ENCODE data around the gene MAST3.

MAST3 gene

GRCh38 chr19:18097217-18097992 is at the start of gene MAST3:
TSS of gene MAST3 (plus strand) at chr19:18097778. CDS start at chr19:18097793, 15 bp downstream.
- H3K36me3 Mint-ChIP-seq: peaks cover 37% of the 10 kb centered on the region
- DNase-seq (ENCODE audit: low spot score in 2 of 2) (peak; percentile 93 to 96), ATAC-seq (peak; percentile 95)
- peak within 1 kb of the TSS; percentile 94 for H3K4me3 Mint-ChIP-seq
- H3K27ac Mint-ChIP-seq: peak within 1 kb of the TSS; percentile 95
- H3K9me3 Mint-ChIP-seq: no peaks in the 10 kb centered on the region
- peaks cover 37% of the 10 kb centered on the region for H3K4me1 Mint-ChIP-seq

GRCh38 chr19:18049385-18049784 is 48.2 kb upstream of the MAST3 start:
- H3K36me3 Mint-ChIP-seq: peaks cover 23% of the 10 kb centered on the region
- no peak for ATAC-seq
- H3K4me1 Mint-ChIP-seq: peaks cover 40% of the 10 kb centered on the region
- H3K9me3 Mint-ChIP-seq: no peaks in the 10 kb centered on the region
- peak overlapping the region; percentile 76 for H3K27ac Mint-ChIP-seq
- H3K4me3 Mint-ChIP-seq: no peak overlapping the region
- DNase-seq (ENCODE audit: low spot score in 2 of 2): no peak

GRCh38 chr19:18051887-18052286 is 45.7 kb upstream of the MAST3 start:
- DNase-seq (ENCODE audit: low spot score in 2 of 2) (no peak), ATAC-seq (no peak)
- peaks cover 18% of the 10 kb centered on the region for H3K36me3 Mint-ChIP-seq
- H3K4me3 Mint-ChIP-seq: no peak overlapping the region
- peaks cover 24% of the 10 kb centered on the region for H3K4me1 Mint-ChIP-seq
- no peak overlapping the region for H3K27ac Mint-ChIP-seq
- H3K9me3 Mint-ChIP-seq: no peaks in the 10 kb centered on the region

- H3K27ac Mint-ChIP-seq: no peak overlapping the region
- ATAC-seq: no peak
- no peak overlapping the region for H3K4me3 Mint-ChIP-seq
- H3K4me1 Mint-ChIP-seq: peaks cover 31% of the 10 kb centered on the region
- H3K9me3 Mint-ChIP-seq: no peaks in the 10 kb centered on the region
- no peak for DNase-seq (ENCODE audit: low spot score in 2 of 2)
- H3K36me3 Mint-ChIP-seq: peaks cover 18% of the 10 kb centered on the region
Observed at GRCh38 chr19:18053576-18054219, 43.9 kb upstream of the MAST3 start.

GRCh38 chr19:18055967-18056366 is 41.6 kb upstream of the MAST3 start:
- H3K36me3 Mint-ChIP-seq: peaks cover 32% of the 10 kb centered on the region
- peaks cover 19% of the 10 kb centered on the region for H3K4me1 Mint-ChIP-seq
- H3K4me3 Mint-ChIP-seq: no peak overlapping the region
- peak overlapping the region; percentile 70 for H3K27ac Mint-ChIP-seq
- no peaks in the 10 kb centered on the region for H3K9me3 Mint-ChIP-seq
- DNase-seq (ENCODE audit: low spot score in 2 of 2) (no peak), ATAC-seq (no peak)

- peak overlapping the region; percentile 93 for H3K27ac Mint-ChIP-seq
- DNase-seq (ENCODE audit: low spot score in 2 of 2) (no peak), ATAC-seq (no peak)
- peak overlapping the region; percentile 46 for H3K4me3 Mint-ChIP-seq
- H3K4me1 Mint-ChIP-seq: peaks cover 17% of the 10 kb centered on the region
- H3K36me3 Mint-ChIP-seq: peaks cover 44% of the 10 kb centered on the region
- H3K9me3 Mint-ChIP-seq: no peaks in the 10 kb centered on the region
Observed at GRCh38 chr19:18057557-18057956, 40.0 kb upstream of the MAST3 start.

GRCh38 chr19:18058208-18059009 is 39.2 kb upstream of the MAST3 start:
- Mint-ChIP-seq H3K9me3 (no peaks in the 10 kb centered on the region), H3K4me1 (peaks cover 17% of the 10 kb centered on the region), H3K36me3 (peaks cover 52% of the 10 kb centered on the region), H3K4me3 (peak overlapping the region; percentile 46), H3K27ac (peak overlapping the region; percentile 93)
- ATAC-seq (peak; percentile 90), DNase-seq (ENCODE audit: low spot score in 2 of 2) (peak; percentile 80 to 89)

GRCh38 chr19:18059297-18059696 is 38.3 kb upstream of the MAST3 start:
- no peaks in the 10 kb centered on the region for H3K9me3 Mint-ChIP-seq
- no peak for DNase-seq (ENCODE audit: low spot score in 2 of 2)
- H3K4me3 Mint-ChIP-seq: no peak overlapping the region
- H3K27ac Mint-ChIP-seq: no peak overlapping the region
- no peak for ATAC-seq
- H3K36me3 Mint-ChIP-seq: peaks cover 61% of the 10 kb centered on the region
- peaks cover 17% of the 10 kb centered on the region for H3K4me1 Mint-ChIP-seq

- H3K36me3 Mint-ChIP-seq: peaks cover 63% of the 10 kb centered on the region
- DNase-seq (ENCODE audit: low spot score in 2 of 2) (no peak), ATAC-seq (no peak)
- H3K4me3 Mint-ChIP-seq: no peak overlapping the region
- no peaks in the 10 kb centered on the region for H3K9me3 Mint-ChIP-seq
- peaks cover 17% of the 10 kb centered on the region for H3K4me1 Mint-ChIP-seq
- H3K27ac Mint-ChIP-seq: peak overlapping the region; percentile 29
Observed at GRCh38 chr19:18059902-18060301, 37.7 kb upstream of the MAST3 start.

- ATAC-seq (no peak), DNase-seq (ENCODE audit: low spot score in 2 of 2) (no peak)
- Mint-ChIP-seq H3K4me3 (no peak overlapping the region), H3K36me3 (peaks cover 64% of the 10 kb centered on the region), H3K27ac (no peak overlapping the region), H3K9me3 (no peaks in the 10 kb centered on the region), H3K4me1 (peaks cover 17% of the 10 kb centered on the region)
Observed at GRCh38 chr19:18060472-18060871, 37.1 kb upstream of the MAST3 start.

- ATAC-seq (no peak), DNase-seq (ENCODE audit: low spot score in 2 of 2) (no peak)
- peaks cover 78% of the 10 kb centered on the region for H3K36me3 Mint-ChIP-seq
- no peaks in the 10 kb centered on the region for H3K9me3 Mint-ChIP-seq
- no peak overlapping the region for H3K27ac Mint-ChIP-seq
- H3K4me3 Mint-ChIP-seq: no peak overlapping the region
- H3K4me1 Mint-ChIP-seq: peaks cover 11% of the 10 kb centered on the region
Observed at GRCh38 chr19:18062028-18062427, 35.5 kb upstream of the MAST3 start.

- peak in 1 of 2 donors; percentile 59 for DNase-seq (ENCODE audit: low spot score in 2 of 2)
- ATAC-seq: no peak
- Mint-ChIP-seq H3K9me3 (no peaks in the 10 kb centered on the region), H3K4me1 (peaks cover 3% of the 10 kb centered on the region), H3K36me3 (peaks cover 92% of the 10 kb centered on the region), H3K27ac (peak overlapping the region; percentile 19), H3K4me3 (no peak overlapping the region)
Observed at GRCh38 chr19:18063463-18063862, 34.1 kb upstream of the MAST3 start.

GRCh38 chr19:18065173-18065495 is 32.4 kb upstream of the MAST3 start:
- DNase-seq (ENCODE audit: low spot score in 2 of 2): no peak
- no peak for ATAC-seq
- Mint-ChIP-seq H3K36me3 (peaks cover 97% of the 10 kb centered on the region), H3K9me3 (no peaks in the 10 kb centered on the region), H3K27ac (peak overlapping the region; percentile 69), H3K4me1 (no peaks in the 10 kb centered on the region), H3K4me3 (no peak overlapping the region)

GRCh38 chr19:18068395-18068794 is 29.2 kb upstream of the MAST3 start:
- H3K27ac Mint-ChIP-seq: no peak overlapping the region
- H3K9me3 Mint-ChIP-seq: no peaks in the 10 kb centered on the region
- peaks cover 6% of the 10 kb centered on the region for H3K4me1 Mint-ChIP-seq

GRCh38 chr19:18069383-18069782 is 28.2 kb upstream of the MAST3 start:
- Mint-ChIP-seq H3K4me1 (peaks cover 15% of the 10 kb centered on the region), H3K27ac (peak overlapping the region; percentile 52), H3K36me3 (peaks cover 97% of the 10 kb centered on the region)

More at GRCh38 chr19:18068395-18068794, 29.2 kb upstream of the MAST3 start:
- ATAC-seq: no peak
- no peak overlapping the region for H3K4me3 Mint-ChIP-seq
- peaks cover 97% of the 10 kb centered on the region for H3K36me3 Mint-ChIP-seq
- DNase-seq (ENCODE audit: low spot score in 2 of 2): no peak

More at GRCh38 chr19:18069383-18069782, 28.2 kb upstream of the MAST3 start:
- ATAC-seq (no peak), DNase-seq (ENCODE audit: low spot score in 2 of 2) (no peak)
- no peak overlapping the region for H3K4me3 Mint-ChIP-seq
- H3K9me3 Mint-ChIP-seq: no peaks in the 10 kb centered on the region
